OCI-LY3 (cell line): Measurements from ENCODE around the gene ERG.

Experiments
- EZH2phosphoT487 ChIP-seq: fragments of 200-600 bp; shearing (Covaris generic); IDR thresholded peaks from 2 replicates; pipeline ENCODE4 v1.6.1; 2018; ENCODE audit warnings: antibody characterized with exemption, mixed run types, low read depth
- TF ChIP-seq, protein P1 (sequence below): fragments of 200-600, 300-600 bp; sonication (generic); IDR thresholded peaks from 2 replicates; pipeline ENCODE4 v1.5.1; 2014; ENCODE audit warnings: antibody characterized with exemption, low read length, low read depth

DNA sequence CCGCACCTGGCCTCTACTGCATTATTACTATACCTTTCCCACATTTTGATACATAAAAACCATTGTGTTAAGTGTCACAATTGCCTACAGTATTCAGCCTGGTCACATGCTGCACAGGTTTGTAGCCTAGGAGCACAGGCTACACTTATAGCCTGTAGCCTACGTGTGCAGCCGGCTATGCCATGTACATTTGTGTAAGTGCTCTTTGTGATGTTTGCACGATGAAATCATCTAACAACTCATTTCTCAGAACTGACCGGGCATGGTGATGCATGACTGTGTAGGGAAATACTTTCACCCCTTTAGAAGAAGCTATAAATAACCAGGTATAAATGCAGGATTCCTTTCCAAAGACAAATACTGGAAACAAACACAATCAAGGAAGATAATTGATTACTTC, 12.1 kb downstream of the ERG start:
- TF ChIP-seq, protein P1, sequence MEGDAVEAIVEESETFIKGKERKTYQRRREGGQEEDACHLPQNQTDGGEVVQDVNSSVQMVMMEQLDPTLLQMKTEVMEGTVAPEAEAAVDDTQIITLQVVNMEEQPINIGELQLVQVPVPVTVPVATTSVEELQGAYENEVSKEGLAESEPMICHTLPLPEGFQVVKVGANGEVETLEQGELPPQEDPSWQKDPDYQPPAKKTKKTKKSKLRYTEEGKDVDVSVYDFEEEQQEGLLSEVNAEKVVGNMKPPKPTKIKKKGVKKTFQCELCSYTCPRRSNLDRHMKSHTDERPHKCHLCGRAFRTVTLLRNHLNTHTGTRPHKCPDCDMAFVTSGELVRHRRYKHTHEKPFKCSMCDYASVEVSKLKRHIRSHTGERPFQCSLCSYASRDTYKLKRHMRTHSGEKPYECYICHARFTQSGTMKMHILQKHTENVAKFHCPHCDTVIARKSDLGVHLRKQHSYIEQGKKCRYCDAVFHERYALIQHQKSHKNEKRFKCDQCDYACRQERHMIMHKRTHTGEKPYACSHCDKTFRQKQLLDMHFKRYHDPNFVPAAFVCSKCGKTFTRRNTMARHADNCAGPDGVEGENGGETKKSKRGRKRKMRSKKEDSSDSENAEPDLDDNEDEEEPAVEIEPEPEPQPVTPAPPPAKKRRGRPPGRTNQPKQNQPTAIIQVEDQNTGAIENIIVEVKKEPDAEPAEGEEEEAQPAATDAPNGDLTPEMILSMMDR, result no peak
- TF ChIP-seq EZH2phosphoT487, result no peak
